Skeletal muscle satellite cell (primary cell): ENCODE data around the gene CHD9.
A peak's percentile ranks its signal among the peaks of the same experiment; 100 is the strongest.

Experiments used
- H3K27me3 ChIP-seq: 2 replicates; pipeline ENCODE4 v1.7.0; 2013; ENCODE audit warnings: low read length; ENCODE audit not compliant: control insufficient read depth, insufficient read depth
- H3K36me3 ChIP-seq: 2 replicates; pipeline ENCODE4 v1.7.0; 2013; ENCODE audit warnings: mild to moderate bottlenecking, control low read depth, low read length; ENCODE audit not compliant: insufficient read depth
- H3K4me1 ChIP-seq: 2 replicates; pipeline ENCODE4 v1.7.0; 2013; ENCODE audit warnings: low read length; ENCODE audit not compliant: control insufficient read depth, insufficient read depth
- H3K4me2 ChIP-seq: 2 replicates; pipeline ENCODE4 v1.7.0; 2013; ENCODE audit warnings: mild to moderate bottlenecking, low read length
- H3K4me3 ChIP-seq: 2 replicates; pipeline ENCODE4 v1.7.0; 2013; ENCODE audit warnings: low read length
- H3K9ac ChIP-seq: 2 replicates; pipeline ENCODE4 v1.7.0; 2013; ENCODE audit warnings: mild to moderate bottlenecking, low read depth, low read length, moderate library complexity
- H3K9me3 ChIP-seq: replicated peaks from 2 replicates; pipeline ENCODE4 v1.7.0; 2013; ENCODE audit warnings: mild to moderate bottlenecking, control low read depth, low read length

CHD9 gene

GRCh38 chr16:53052519-53053501 is 2.0 kb upstream of the CHD9 start, which contains the start of gene CHD9NB:
Gene CHD9NB (minus strand): TSS chr16:53052897. CDS start chr16:53044158, 8,739 bp downstream.
- H3K27me3 ChIP-seq, result no peaks in the 10 kb centered on the region
- peaks cover 32% of the 10 kb centered on the region for H3K4me1 ChIP-seq
- no peaks in the 10 kb centered on the region for H3K36me3 ChIP-seq
- no peaks in the 10 kb centered on the region for H3K9me3 ChIP-seq
- H3K9ac ChIP-seq, result peak within 1 kb of the TSS; percentile 41
- H3K4me3 ChIP-seq, result peak within 1 kb of the TSS; percentile 55
- peak within 1 kb of the TSS; percentile 73 for H3K4me2 ChIP-seq

GRCh38 chr16:53053967-53054669 is 673 bp upstream of the CHD9 start:
- Histone ChIP-seq H3K9me3 (no peaks in the 10 kb centered on the region), H3K27me3 (no peaks in the 10 kb centered on the region), H3K9ac (peak overlapping the region; percentile 85), H3K36me3 (no peaks in the 10 kb centered on the region), H3K4me1 (peaks cover 43% of the 10 kb centered on the region), H3K4me3 (peak overlapping the region; percentile 92), H3K4me2 (peak overlapping the region; percentile 84)

- Histone ChIP-seq H3K36me3 (no peaks in the 10 kb centered on the region), H3K27me3 (no peaks in the 10 kb centered on the region), H3K9ac (peak overlapping the region; percentile 85), H3K4me3 (peak overlapping the region; percentile 92), H3K4me1 (peaks cover 43% of the 10 kb centered on the region), H3K9me3 (no peaks in the 10 kb centered on the region), H3K4me2 (peak overlapping the region; percentile 84)
Observed at GRCh38 chr16:53055541-53056391, 975 bp downstream of the CHD9 start.

- peak overlapping the region; percentile 84 for H3K4me2 ChIP-seq
- H3K4me3 ChIP-seq, result peak overlapping the region; percentile 92
- peak overlapping the region; percentile 85 for H3K9ac ChIP-seq
Observed at GRCh38 chr16:53056392-53056881, 1.6 kb downstream of the CHD9 start.

GRCh38 chr16:53057658-53058057 is 2.9 kb downstream of the CHD9 start:
- H3K4me1 ChIP-seq, result peaks cover 45% of the 10 kb centered on the region
- H3K4me2 ChIP-seq, result peak overlapping the region; percentile 26
- no peaks in the 10 kb centered on the region for H3K9me3 ChIP-seq
- no peak overlapping the region for H3K9ac ChIP-seq
- H3K36me3 ChIP-seq, result no peaks in the 10 kb centered on the region
- no peaks in the 10 kb centered on the region for H3K27me3 ChIP-seq
- H3K4me3 ChIP-seq, result no peak overlapping the region

More at GRCh38 chr16:53056392-53056881, 1.6 kb downstream of the CHD9 start:
- no peaks in the 10 kb centered on the region for H3K36me3 ChIP-seq
- no peaks in the 10 kb centered on the region for H3K27me3 ChIP-seq
- peaks cover 45% of the 10 kb centered on the region for H3K4me1 ChIP-seq
- no peaks in the 10 kb centered on the region for H3K9me3 ChIP-seq

- H3K4me1 ChIP-seq, result peaks cover 40% of the 10 kb centered on the region
- peak overlapping the region; percentile 25 for H3K4me2 ChIP-seq
- no peak overlapping the region for H3K9ac ChIP-seq
- H3K27me3 ChIP-seq, result no peaks in the 10 kb centered on the region
- no peaks in the 10 kb centered on the region for H3K36me3 ChIP-seq
- no peak overlapping the region for H3K4me3 ChIP-seq
- no peaks in the 10 kb centered on the region for H3K9me3 ChIP-seq
Observed at GRCh38 chr16:53058441-53058840, 3.6 kb downstream of the CHD9 start.

GRCh38 chr16:53058882-53059281 is 4.1 kb downstream of the CHD9 start:
- H3K4me1 ChIP-seq, result peaks cover 40% of the 10 kb centered on the region
- no peak overlapping the region for H3K9ac ChIP-seq
- no peaks in the 10 kb centered on the region for H3K27me3 ChIP-seq
- no peak overlapping the region for H3K4me2 ChIP-seq
- H3K36me3 ChIP-seq, result no peaks in the 10 kb centered on the region
- no peak overlapping the region for H3K4me3 ChIP-seq
- H3K9me3 ChIP-seq, result no peaks in the 10 kb centered on the region

GRCh38 chr16:53059672-53060071 is 4.9 kb downstream of the CHD9 start:
- Histone ChIP-seq H3K36me3 (no peaks in the 10 kb centered on the region), H3K9me3 (no peaks in the 10 kb centered on the region), H3K4me2 (no peak overlapping the region), H3K4me3 (no peak overlapping the region), H3K4me1 (peaks cover 32% of the 10 kb centered on the region), H3K27me3 (no peaks in the 10 kb centered on the region), H3K9ac (no peak overlapping the region)

GRCh38 chr16:53061256-53061655 is 6.5 kb downstream of the CHD9 start:
- Histone ChIP-seq H3K9me3 (no peaks in the 10 kb centered on the region), H3K4me2 (no peak overlapping the region), H3K4me1 (peaks cover 24% of the 10 kb centered on the region), H3K27me3 (no peaks in the 10 kb centered on the region), H3K9ac (no peak overlapping the region), H3K36me3 (no peaks in the 10 kb centered on the region), H3K4me3 (no peak overlapping the region)

GRCh38 chr16:53061701-53062159 is 6.9 kb downstream of the CHD9 start:
- no peaks in the 10 kb centered on the region for H3K36me3 ChIP-seq
- peaks cover 21% of the 10 kb centered on the region for H3K4me1 ChIP-seq
- no peak overlapping the region for H3K4me3 ChIP-seq
- no peaks in the 10 kb centered on the region for H3K9me3 ChIP-seq
- H3K4me2 ChIP-seq, result no peak overlapping the region
- no peak overlapping the region for H3K9ac ChIP-seq
- no peaks in the 10 kb centered on the region for H3K27me3 ChIP-seq
